Hepatocyte (in vitro differentiated cells): ENCODE results near the gene SDC4. TPM values are rescaled to one million over a fixed set of nuclear protein-coding genes. Genes with fewer than 3 reads are reported as not detected.

Source experiments
- DNase-seq: peaks from one replicate; pipeline ENCODE4 v3.0.0-alpha.2; 2016; ENCODE audit warnings: low spot score
- H2AFZ ChIP-seq: fragments of 200-600 bp; sonication (generic); 2 replicates; pipeline ENCODE4 v1.6.0; 2016; ENCODE audit warnings: antibody characterized with exemption, mild to moderate bottlenecking
- H3K27ac ChIP-seq: fragments of 200-600 bp; sonication (generic); 2 replicates; pipeline ENCODE4 v1.5.1; 2016; ENCODE audit warnings: mild to moderate bottlenecking
- H3K27me3 ChIP-seq: fragments of 200-600 bp; sonication (generic); 2 replicates; pipeline ENCODE4 v1.6.1; 2016
- H3K36me3 ChIP-seq: fragments of 200-600 bp; sonication (generic); replicated peaks from 2 replicates; pipeline ENCODE4 v1.5.1; 2016; ENCODE audit warnings: low read depth; ENCODE audit not compliant: insufficient read depth
- H3K4me1 ChIP-seq: fragments of 200-600 bp; sonication (generic); 2 replicates; pipeline ENCODE4 v1.5.1; 2016; ENCODE audit warnings: mild to moderate bottlenecking, moderate library complexity; ENCODE audit not compliant: insufficient read depth
- H3K4me2 ChIP-seq: fragments of 200-600 bp; sonication (generic); 2 replicates; pipeline ENCODE4 v1.6.0; 2016
- H3K4me3 ChIP-seq: fragments of 200-600 bp; sonication (generic); 2 replicates; pipeline ENCODE4 v1.5.1; 2016; ENCODE audit warnings: mild to moderate bottlenecking
- H3K79me2 ChIP-seq: fragments of 200-600 bp; sonication (generic); 2 replicates; pipeline ENCODE4 v1.6.0; 2017; ENCODE audit warnings: mild to moderate bottlenecking
- H3K9me2 ChIP-seq: fragments of 200-600 bp; sonication (generic); replicated peaks from 2 replicates; pipeline ENCODE4 v1.6.0; 2017; ENCODE audit warnings: mild to moderate bottlenecking; ENCODE audit not compliant: insufficient read depth
- H3K9me3 ChIP-seq: fragments of 200-600 bp; sonication (generic); 2 replicates; pipeline ENCODE4 v1.5.1; 2016; ENCODE audit warnings: low read depth, mild to moderate bottlenecking
- H4K20me1 ChIP-seq: fragments of 200-600 bp; sonication (generic); 2 replicates; pipeline ENCODE4 v1.6.0; 2016; ENCODE audit warnings: mild to moderate bottlenecking; ENCODE audit not compliant: insufficient read depth, poor library complexity, severe bottlenecking
- EZH2 ChIP-seq: fragments of 200-600 bp; sonication (generic); IDR thresholded peaks from 2 replicates; pipeline ENCODE4 v1.6.1; 2016; ENCODE audit warnings: antibody characterized with exemption, mild to moderate bottlenecking, borderline replicate concordance
- EZH2phosphoT487 ChIP-seq: fragments of 200-600 bp; sonication (generic); IDR thresholded peaks from one replicate; pipeline ENCODE4 v1.6.1; 2018; ENCODE audit warnings: antibody characterized with exemption, mild to moderate bottlenecking, low read depth, moderate library complexity; ENCODE audit not compliant: unreplicated experiment, severe bottlenecking
- WGBS: methylation state at CpG from one replicate; pipeline ENCODE4 v1.1.6; 2016; ENCODE audit warnings: low lambda C conversion rate; ENCODE audit errors: missing lambda C conversion rate; 5-methylcytosine and 5-hydroxymethylcytosine counted together
- polyA plus RNA-seq: library from polyadenylated mRNA; unstranded; fragments of >200 nt; fragmentation: Nextera tagmentation; extraction: Ambion mirVana; gene quantifications from 2 replicates; pipeline ENCODE4 v1.2.1, GENCODE V29; 2016
- total RNA-seq: library from RNA; depleted of rRNA; stranded (reverse); fragments of >200 nt; gene quantifications from 2 replicates; pipeline ENCODE4 v1.2.3, GENCODE V29; 2014
- TF ChIP-seq, protein P1 (sequence below): fragments of 200-600 bp; sonication (generic); IDR thresholded peaks from 2 replicates; pipeline ENCODE4 v1.5.1; 2016; ENCODE audit warnings: antibody characterized with exemption, mild to moderate bottlenecking; ENCODE audit not compliant: poor library complexity

The SDC4 gene
- total and polyA plus RNA-seq, 2 experiments from 2014 or later = 178 to 191 TPM

DNA sequence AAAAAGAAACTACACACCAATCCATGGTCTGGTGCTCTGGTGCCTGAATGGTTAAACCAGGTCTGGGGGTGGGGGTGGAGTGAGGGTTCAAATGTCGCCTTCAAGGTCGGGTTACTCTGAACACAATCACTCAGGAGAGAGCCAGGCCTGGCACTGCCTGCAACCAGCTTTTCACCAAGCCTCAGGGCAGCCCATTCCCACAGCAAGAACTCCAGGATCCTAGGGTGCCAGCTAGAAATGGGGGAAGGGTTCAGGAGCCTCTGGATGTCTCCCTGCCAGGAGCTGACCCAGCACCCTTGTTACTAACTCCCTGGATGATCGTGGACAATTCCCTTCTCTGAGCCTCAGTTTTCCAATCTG, 6.7 kb downstream of the SDC4 start:
- H3K9me3 ChIP-seq = no peaks in the 10 kb centered on the region
- H3K36me3 ChIP-seq = no peaks in the 10 kb centered on the region
- H4K20me1 ChIP-seq = peaks cover 6% of the 10 kb centered on the region
- no peaks in the 10 kb centered on the region for H3K9me2 ChIP-seq
- H3K4me3 ChIP-seq = no peak overlapping the region
- H3K4me2 ChIP-seq = peak overlapping the region; percentile 87
- peaks cover 99% of the 10 kb centered on the region for H3K4me1 ChIP-seq
- no peak overlapping the region for H2AFZ ChIP-seq
- peaks cover 60% of the 10 kb centered on the region for H3K79me2 ChIP-seq
- no peaks in the 10 kb centered on the region for H3K27me3 ChIP-seq
- TF ChIP-seq, protein P1, sequence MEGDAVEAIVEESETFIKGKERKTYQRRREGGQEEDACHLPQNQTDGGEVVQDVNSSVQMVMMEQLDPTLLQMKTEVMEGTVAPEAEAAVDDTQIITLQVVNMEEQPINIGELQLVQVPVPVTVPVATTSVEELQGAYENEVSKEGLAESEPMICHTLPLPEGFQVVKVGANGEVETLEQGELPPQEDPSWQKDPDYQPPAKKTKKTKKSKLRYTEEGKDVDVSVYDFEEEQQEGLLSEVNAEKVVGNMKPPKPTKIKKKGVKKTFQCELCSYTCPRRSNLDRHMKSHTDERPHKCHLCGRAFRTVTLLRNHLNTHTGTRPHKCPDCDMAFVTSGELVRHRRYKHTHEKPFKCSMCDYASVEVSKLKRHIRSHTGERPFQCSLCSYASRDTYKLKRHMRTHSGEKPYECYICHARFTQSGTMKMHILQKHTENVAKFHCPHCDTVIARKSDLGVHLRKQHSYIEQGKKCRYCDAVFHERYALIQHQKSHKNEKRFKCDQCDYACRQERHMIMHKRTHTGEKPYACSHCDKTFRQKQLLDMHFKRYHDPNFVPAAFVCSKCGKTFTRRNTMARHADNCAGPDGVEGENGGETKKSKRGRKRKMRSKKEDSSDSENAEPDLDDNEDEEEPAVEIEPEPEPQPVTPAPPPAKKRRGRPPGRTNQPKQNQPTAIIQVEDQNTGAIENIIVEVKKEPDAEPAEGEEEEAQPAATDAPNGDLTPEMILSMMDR = no peak
- no peak for TF ChIP-seq EZH2phosphoT487
- no peak for TF ChIP-seq EZH2
- DNase-seq = no peak
- 14% methylated on average over 3 of the region's 3 CpGs for WGBS
- H3K27ac ChIP-seq = peak overlapping the region; percentile 96

DNA sequence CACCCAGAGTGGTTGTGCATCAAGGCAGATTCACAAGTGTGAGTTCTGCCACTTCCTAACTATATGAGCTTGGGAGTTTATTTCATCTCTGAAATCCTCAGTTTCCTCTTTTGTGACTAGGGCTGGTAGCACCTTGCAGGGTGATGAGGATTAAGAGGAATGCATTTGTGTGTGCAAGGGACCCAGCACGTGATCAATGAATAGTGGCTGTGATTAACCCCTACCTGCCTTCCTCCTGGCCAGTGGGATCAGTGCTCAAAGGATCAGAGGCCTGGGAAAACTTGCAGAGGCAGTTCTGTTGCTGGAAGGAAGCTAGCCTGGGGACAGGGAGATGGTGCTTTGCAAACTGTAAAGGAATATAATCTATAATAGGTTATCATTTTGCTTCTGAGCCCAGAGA, 7.3 kb downstream of the SDC4 start:
- Histone ChIP-seq H3K4me2 (peak overlapping the region; percentile 87), H3K36me3 (no peaks in the 10 kb centered on the region), H3K4me3 (no peak overlapping the region), H3K27me3 (no peaks in the 10 kb centered on the region), H3K9me3 (no peaks in the 10 kb centered on the region), H4K20me1 (peaks cover 2% of the 10 kb centered on the region), H2AFZ (no peak overlapping the region), H3K79me2 (peaks cover 58% of the 10 kb centered on the region), H3K9me2 (no peaks in the 10 kb centered on the region), H3K27ac (peak overlapping the region; percentile 96), H3K4me1 (peaks cover 93% of the 10 kb centered on the region)
- TF ChIP-seq EZH2phosphoT487 = no peak
- no peak for TF ChIP-seq EZH2
- TF ChIP-seq, protein P1 = no peak
- peak; percentile 42 for DNase-seq
- WGBS = 21% methylated on average over 1 of the region's 1 CpG

DNA sequence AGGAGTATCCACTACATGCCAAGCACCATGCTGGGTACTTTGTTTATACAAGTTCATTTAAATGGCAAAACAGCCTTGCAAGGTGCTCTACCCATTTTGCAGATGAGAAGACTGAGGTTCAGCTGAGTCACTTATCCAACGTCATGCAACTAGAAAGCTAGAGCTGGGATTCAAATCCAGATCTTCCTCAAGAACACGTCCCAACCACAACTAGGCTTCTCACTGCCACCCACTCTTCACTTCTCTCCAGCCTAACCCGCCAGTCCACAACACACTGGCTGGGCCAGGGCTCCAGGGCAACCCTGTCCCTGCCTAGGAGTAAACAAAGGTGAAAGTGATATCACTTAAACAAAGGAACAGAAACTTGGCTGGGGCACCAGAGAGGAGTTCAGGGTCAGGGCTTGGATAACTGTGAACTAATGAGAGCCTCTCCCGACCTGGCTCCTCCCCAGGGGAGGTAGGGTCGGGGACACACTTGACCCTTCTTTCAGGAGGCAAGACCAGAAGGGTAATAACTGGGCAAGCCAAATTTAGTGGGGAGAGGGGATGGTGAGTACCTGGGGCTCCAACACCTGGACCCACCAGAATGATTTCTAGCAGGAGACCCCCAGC, 7.9 kb downstream of the SDC4 start:
- H4K20me1 ChIP-seq = peaks cover 5% of the 10 kb centered on the region
- H3K4me2 ChIP-seq = peak overlapping the region; percentile 87
- peak; percentile 32 for DNase-seq
- peaks cover 58% of the 10 kb centered on the region for H3K79me2 ChIP-seq
- no peak overlapping the region for H3K4me3 ChIP-seq
- peak overlapping the region; percentile 96 for H3K27ac ChIP-seq
- 62% methylated on average over 5 of the region's 5 CpGs for WGBS
- no peaks in the 10 kb centered on the region for H3K9me2 ChIP-seq
- H3K27me3 ChIP-seq = no peaks in the 10 kb centered on the region
- H3K9me3 ChIP-seq = no peaks in the 10 kb centered on the region
- no peak for TF ChIP-seq EZH2phosphoT487
- TF ChIP-seq, protein P1 = no peak
- no peak for TF ChIP-seq EZH2
- H2AFZ ChIP-seq = no peak overlapping the region
- H3K36me3 ChIP-seq = no peaks in the 10 kb centered on the region
- peaks cover 87% of the 10 kb centered on the region for H3K4me1 ChIP-seq

DNA sequence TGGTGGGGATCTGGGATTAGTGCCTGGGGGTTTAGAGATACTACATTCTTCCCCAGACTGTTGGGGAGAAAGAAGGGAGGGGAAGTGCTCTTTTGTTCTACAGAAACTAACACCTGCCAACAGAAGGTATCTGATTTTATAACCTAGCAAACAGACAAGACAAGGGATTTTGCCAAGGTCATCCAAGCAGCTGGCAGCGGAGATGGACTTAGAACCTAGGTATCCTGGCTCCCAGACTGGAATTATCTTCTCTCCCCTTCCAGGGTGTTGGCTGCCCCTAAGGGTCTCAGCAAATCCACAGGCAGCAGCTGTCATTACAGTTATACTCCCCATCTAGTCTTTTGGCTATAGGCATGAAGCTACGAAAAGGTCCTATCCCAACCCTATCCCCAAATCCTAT, 8.4 kb downstream of the SDC4 start:
- Histone ChIP-seq H3K9me2 (no peaks in the 10 kb centered on the region), H3K9me3 (no peaks in the 10 kb centered on the region), H3K27me3 (no peaks in the 10 kb centered on the region), H3K36me3 (no peaks in the 10 kb centered on the region), H3K4me3 (no peak overlapping the region), H3K27ac (peak overlapping the region; percentile 96), H2AFZ (no peak overlapping the region), H3K4me1 (peaks cover 82% of the 10 kb centered on the region), H4K20me1 (peaks cover 5% of the 10 kb centered on the region), H3K79me2 (peaks cover 58% of the 10 kb centered on the region), H3K4me2 (peak overlapping the region; percentile 87)
- TF ChIP-seq EZH2 = no peak
- TF ChIP-seq, protein P1 = no peak
- no peak for TF ChIP-seq EZH2phosphoT487
- no peak for DNase-seq
- WGBS = 86% methylated on average over 2 of the region's 2 CpGs
